K562 (cell line): ENCODE results near the gene ARSA. TPM values are rescaled to one million over a fixed set of nuclear protein-coding genes. Genes with fewer than 3 reads are reported as not detected.

Source experiments
- BCL6 ChIP-seq: fragments of 250-450 bp; sonication (Bioruptor Pico); IDR thresholded peaks from 2 replicates; pipeline ENCODE4 v1.4.0; 2020
- C11orf30 ChIP-seq: fragments of 450-650 bp; IDR thresholded peaks from 2 replicates; pipeline ENCODE4 v1.6.1; 2016; ENCODE audit warnings: low read depth, mild to moderate bottlenecking
- CREB1 ChIP-seq, 2 experiments: sonication (generic) in 1 of 2; formaldehyde crosslinking in 1 of 2; IDR thresholded peaks; 2 replicates each; pipeline versions ENCODE4 v1.6.1 to v1.8.0; 2012 to 2022; ENCODE audit warnings: inconsistent platforms in 1 of 2, mild to moderate bottlenecking in 1 of 2, missing genetic modification reagents in 1 of 2, moderate library complexity in 1 of 2
- CXXC5 ChIP-seq: fragments of 250-450 bp; sonication (Bioruptor Pico); IDR thresholded peaks from 2 replicates; pipeline ENCODE4 v1.8.0; 2022; ENCODE audit warnings: inconsistent platforms, mild to moderate bottlenecking, moderate library complexity
- FOS ChIP-seq: IDR thresholded peaks from 3 replicates; pipeline ENCODE4 v1.6.1; 2011; ENCODE audit not compliant: insufficient read length; ENCODE audit errors: extremely low read depth
- HNRNPL ChIP-seq: fragments of 200-400 bp; formaldehyde crosslinking; IDR thresholded peaks from 2 replicates; pipeline ENCODE4 v1.6.1; 2017; ENCODE audit warnings: low read depth, mild to moderate bottlenecking, low read length
- ILF3 ChIP-seq: fragments of 450-650 bp; IDR thresholded peaks from 2 replicates; pipeline ENCODE4 v1.6.1; 2018; ENCODE audit warnings: antibody characterized with exemption, mild to moderate bottlenecking, moderate library complexity, borderline replicate concordance
- MAFF ChIP-seq: IDR thresholded peaks from 2 replicates; pipeline ENCODE4 v1.6.1; 2012; ENCODE audit warnings: low read length, improper control_type of control experiment
- MAZ ChIP-seq, 2 experiments: fragments of 450-650 bp in 1 of 2; sonication (generic) in 1 of 2; formaldehyde crosslinking; IDR thresholded peaks in 1 of 2; conservative IDR thresholded peaks in 1 of 2; 2 replicates each; pipeline versions ENCODE4 v1.4.0 to v1.5.0; 2020; ENCODE audit warnings: mild to moderate bottlenecking in 1 of 2, missing genetic modification reagents in 1 of 2
- NFYB ChIP-seq: IDR thresholded peaks from 2 replicates; pipeline ENCODE4 v1.6.1; 2011; ENCODE audit warnings: mild to moderate bottlenecking, moderate library complexity; ENCODE audit not compliant: insufficient read length; ENCODE audit errors: extremely low read depth
- NR2F6 ChIP-seq: fragments of 450-650 bp; formaldehyde crosslinking; IDR thresholded peaks from 2 replicates; pipeline ENCODE4 v1.4.0; 2020; ENCODE audit warnings: mild to moderate bottlenecking
- PCBP1 ChIP-seq: fragments of 200-400 bp; formaldehyde crosslinking; IDR thresholded peaks from 2 replicates; pipeline ENCODE4 v1.6.1; 2018; ENCODE audit warnings: mild to moderate bottlenecking, low read depth, low read length; ENCODE audit not compliant: poor library complexity, severe bottlenecking
- PHF20 ChIP-seq: fragments of 450-650 bp; IDR thresholded peaks from 2 replicates; pipeline ENCODE4 v1.6.1; 2018; ENCODE audit not compliant: partially characterized antibody
- POLR2B ChIP-seq: fragments of 450-650 bp; IDR thresholded peaks from 2 replicates; pipeline ENCODE4 v1.6.1; 2018; ENCODE audit warnings: low read depth; ENCODE audit not compliant: partially characterized antibody
- SAFB ChIP-seq: fragments of 200-400 bp; formaldehyde crosslinking; IDR thresholded peaks from 2 replicates; pipeline ENCODE4 v1.6.1; 2017; ENCODE audit warnings: low read depth, low read length, borderline replicate concordance
- SIN3A ChIP-seq, 2 experiments: fragments of 150-350 bp in 1 of 2; IDR thresholded peaks; 2 replicates each; pipeline ENCODE4 v1.6.1; 2011 to 2016; ENCODE audit warnings: borderline replicate concordance in 2 of 2, low read depth in 2 of 2, low read length in 2 of 2, mild to moderate bottlenecking in 2 of 2, moderate library complexity in 2 of 2; ENCODE audit not compliant: control insufficient read depth in 1 of 2
- U2AF1 ChIP-seq: fragments of 200-400 bp; formaldehyde crosslinking; optimal IDR thresholded peaks from 2 replicates; pipeline ENCODE3; 2017; ENCODE audit warnings: mild to moderate bottlenecking, low read depth, low read length, moderate library complexity
- XRCC3 ChIP-seq: fragments of 450-650 bp; IDR thresholded peaks from 2 replicates; pipeline ENCODE4 v1.6.1; 2017; ENCODE audit warnings: mild to moderate bottlenecking, moderate library complexity
- ZNF609 ChIP-seq: sonication (generic); formaldehyde crosslinking; IDR thresholded peaks from 2 replicates; pipeline ENCODE4 v1.8.1; 2023; ENCODE audit warnings: missing genetic modification reagents, mild to moderate bottlenecking, borderline replicate concordance
- ZNF785 ChIP-seq: fragments of 250-450 bp; sonication (Bioruptor Pico); IDR thresholded peaks from 2 replicates; pipeline ENCODE4 v1.4.0; 2020; ENCODE audit warnings: mild to moderate bottlenecking
- polyA plus RNA-seq, 8 experiments: library from polyadenylated mRNA; depleted of rRNA in 4 of 8; stranded (reverse) in 5 of 8; unstranded in 3 of 8; fragments of >200 nt; fragmentation: Nextera tagmentation in 2 of 8; fragmentation: Illumina TruSeq in 1 of 8; extraction: Ambion mirVana in 2 of 8; extraction: Trizol in 1 of 8; gene quantifications; 2 replicates each; pipeline versions ENCODE4 v1.2.1 to v1.2.3, GENCODE V29; 2011 to 2014; ENCODE audit warnings: inconsistent platforms in 1 of 8, missing spikeins in 1 of 8
- total RNA-seq, 7 experiments: library from RNA; depleted of rRNA in 6 of 7; stranded (reverse); fragments of >200 nt in 6 of 7; fragmentation: Illumina TruSeq in 2 of 7; extraction: Trizol in 2 of 7; gene quantifications; 2 replicates each; pipeline versions ENCODE4 v1.2.1 to v1.2.3, GENCODE V29; 2011 to 2021; ENCODE audit warnings: low replicate concordance in 1 of 7
- TF ChIP-seq, protein P1 (sequence below): fragments of 250-450 bp; sonication (Bioruptor Pico); IDR thresholded peaks from 2 replicates; pipeline ENCODE4 v1.5.0; 2022; ENCODE audit warnings: mild to moderate bottlenecking

ARSA gene
- total and polyA plus RNA-seq, 9 of the 15 experiments (the other 6 are each of a cell fraction or from before 2014, with no cell fraction given) = 0.32 to 10.9 (median 1.8) TPM; not detected in 1

- TF ChIP-seq ZNF609 (CRISPR knock-in tag) = no peak
- no peak for TF ChIP-seq HNRNPL
- TF ChIP-seq ILF3 = no peak
- TF ChIP-seq NFYB = peak; percentile 81
- peak; percentile 31 for TF ChIP-seq PCBP1
- peak; percentile 57 for TF ChIP-seq POLR2B
- TF ChIP-seq FOS = peak; percentile 60
- no peak for TF ChIP-seq SIN3A (IDR thresholded peaks at IDR 0.05; ENCODE audit: borderline replicate concordance in 2 of 2, control insufficient read depth in 1 of 2, low read depth in 2 of 2, low read length in 2 of 2)
- no peak for TF ChIP-seq NR2F6 (CRISPR knock-in tag)
- TF ChIP-seq PHF20 = peak; percentile 78
- no peak for TF ChIP-seq MAFF
- TF ChIP-seq C11orf30 = peak; percentile 58
- peak; percentile 29 for TF ChIP-seq U2AF1
- no peak for TF ChIP-seq XRCC3
- TF ChIP-seq BCL6 (CRISPR knock-in tag) = no peak
- peak; percentile 71 for TF ChIP-seq CXXC5 (CRISPR knock-in tag)
- peak; percentile 86 for TF ChIP-seq CREB1 (IDR thresholded peaks at IDR 0.05)
- peak; percentile 88 for TF ChIP-seq CREB1 (CRISPR knock-in tag; IDR thresholded peaks at IDR 0.05)
- peak; percentile 48 to 61; a peak in 3 of 4 replicates for TF ChIP-seq MAZ (CRISPR knock-in tag; conservative IDR thresholded peaks at IDR 0.05 in 1 of 2, IDR thresholded peaks at IDR 0.05 in 1 of 2)
- no peak for TF ChIP-seq ZNF785
- no peak for TF ChIP-seq SAFB
- TF ChIP-seq, protein P1, sequence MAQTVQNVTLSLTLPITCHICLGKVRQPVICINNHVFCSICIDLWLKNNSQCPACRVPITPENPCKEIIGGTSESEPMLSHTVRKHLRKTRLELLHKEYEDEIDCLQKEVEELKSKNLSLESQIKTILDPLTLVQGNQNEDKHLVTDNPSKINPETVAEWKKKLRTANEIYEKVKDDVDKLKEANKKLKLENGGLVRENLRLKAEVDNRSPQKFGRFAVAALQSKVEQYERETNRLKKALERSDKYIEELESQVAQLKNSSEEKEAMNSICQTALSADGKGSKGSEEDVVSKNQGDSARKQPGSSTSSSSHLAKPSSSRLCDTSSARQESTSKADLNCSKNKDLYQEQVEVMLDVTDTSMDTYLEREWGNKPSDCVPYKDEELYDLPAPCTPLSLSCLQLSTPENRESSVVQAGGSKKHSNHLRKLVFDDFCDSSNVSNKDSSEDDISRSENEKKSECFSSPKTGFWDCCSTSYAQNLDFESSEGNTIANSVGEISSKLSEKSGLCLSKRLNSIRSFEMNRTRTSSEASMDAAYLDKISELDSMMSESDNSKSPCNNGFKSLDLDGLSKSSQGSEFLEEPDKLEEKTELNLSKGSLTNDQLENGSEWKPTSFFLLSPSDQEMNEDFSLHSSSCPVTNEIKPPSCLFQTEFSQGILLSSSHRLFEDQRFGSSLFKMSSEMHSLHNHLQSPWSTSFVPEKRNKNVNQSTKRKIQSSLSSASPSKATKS (CRISPR knock-in tag) = no peak
Measured at GRCh38 chr22:50582493-50583293, 45.3 kb downstream of the ARSA start, which contains the start of gene CHKB (continued).
